Measurements from ENCODE around the gene FUBP1.

DNA sequence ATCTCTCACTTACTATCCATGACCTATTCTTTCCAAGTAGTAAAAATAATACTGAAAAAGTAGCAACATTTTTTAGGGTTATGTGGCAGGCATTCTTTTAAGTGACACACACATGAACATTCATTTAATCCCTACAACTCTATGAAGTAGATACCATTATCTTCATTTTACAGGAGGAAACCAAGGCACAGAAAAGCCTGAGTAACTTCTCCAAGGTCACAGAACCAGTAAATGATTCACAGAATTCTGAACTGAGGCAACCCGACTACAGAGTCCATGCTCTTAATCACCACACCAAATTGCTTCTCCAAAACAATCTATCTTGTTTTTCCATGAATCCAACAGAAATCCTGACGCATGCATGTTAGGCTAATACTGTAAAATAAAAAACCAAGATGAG lies 17.5 kb downstream of the FUBP1 start:
- TF ChIP-seq, protein P1, sequence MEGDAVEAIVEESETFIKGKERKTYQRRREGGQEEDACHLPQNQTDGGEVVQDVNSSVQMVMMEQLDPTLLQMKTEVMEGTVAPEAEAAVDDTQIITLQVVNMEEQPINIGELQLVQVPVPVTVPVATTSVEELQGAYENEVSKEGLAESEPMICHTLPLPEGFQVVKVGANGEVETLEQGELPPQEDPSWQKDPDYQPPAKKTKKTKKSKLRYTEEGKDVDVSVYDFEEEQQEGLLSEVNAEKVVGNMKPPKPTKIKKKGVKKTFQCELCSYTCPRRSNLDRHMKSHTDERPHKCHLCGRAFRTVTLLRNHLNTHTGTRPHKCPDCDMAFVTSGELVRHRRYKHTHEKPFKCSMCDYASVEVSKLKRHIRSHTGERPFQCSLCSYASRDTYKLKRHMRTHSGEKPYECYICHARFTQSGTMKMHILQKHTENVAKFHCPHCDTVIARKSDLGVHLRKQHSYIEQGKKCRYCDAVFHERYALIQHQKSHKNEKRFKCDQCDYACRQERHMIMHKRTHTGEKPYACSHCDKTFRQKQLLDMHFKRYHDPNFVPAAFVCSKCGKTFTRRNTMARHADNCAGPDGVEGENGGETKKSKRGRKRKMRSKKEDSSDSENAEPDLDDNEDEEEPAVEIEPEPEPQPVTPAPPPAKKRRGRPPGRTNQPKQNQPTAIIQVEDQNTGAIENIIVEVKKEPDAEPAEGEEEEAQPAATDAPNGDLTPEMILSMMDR (IDR thresholded peaks at IDR 0.05) = no peak
- no peak for TF ChIP-seq POLR2A (IDR thresholded peaks at IDR 0.05)

Measured in right lobe of liver (tissue), 4 donors.